GM18508 (cell line): ENCODE data around the gene OLIG2.

ENCODE experiments used
- ATAC-seq: cut with Tn5 transposase; IDR thresholded peaks from one replicate; pipeline ENCODE4 v1.9.1; 2021; ENCODE audit warnings: moderate number of reproducible peaks; ENCODE audit not compliant: insufficient read depth, unreplicated experiment

Gene OLIG2

GRCh38 chr21:33019516-33019884 lies 6.2 kb upstream of the OLIG2 start:
- no peak for ATAC-seq

DNA sequence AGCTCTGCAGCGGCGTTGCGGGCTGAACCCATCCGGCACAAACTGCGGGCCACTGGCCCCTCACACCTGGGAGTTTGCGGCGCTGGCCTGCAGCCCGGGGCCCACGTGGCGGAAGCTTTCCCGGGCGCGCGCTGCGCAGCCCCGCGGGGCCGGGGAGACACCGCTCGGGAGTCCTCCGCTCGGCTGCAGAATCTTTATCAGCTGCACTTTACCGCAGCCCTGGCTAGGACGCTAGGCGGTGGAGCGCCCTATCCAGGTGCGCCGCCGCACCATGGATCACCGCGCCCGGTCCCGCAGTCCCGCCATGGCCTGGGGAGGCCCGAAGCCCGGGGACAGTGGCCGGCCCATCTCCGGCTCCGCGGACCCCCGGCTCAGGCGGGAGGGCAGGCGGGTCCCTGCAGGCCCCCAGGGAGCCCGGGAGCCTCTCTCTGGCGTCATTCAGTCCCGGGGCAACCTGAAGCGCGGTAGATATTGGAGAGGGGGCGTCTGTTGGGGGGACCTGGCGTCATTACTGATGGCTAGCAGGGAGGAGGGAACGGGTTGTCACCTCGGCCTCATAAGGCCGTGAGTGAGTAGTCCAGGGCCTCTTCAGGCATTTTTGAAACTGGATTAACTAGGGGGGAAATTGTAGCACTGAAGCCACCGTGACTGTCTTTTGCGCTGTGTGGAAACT lies 5.7 kb upstream of the OLIG2 start:
- ATAC-seq, result no peak

DNA sequence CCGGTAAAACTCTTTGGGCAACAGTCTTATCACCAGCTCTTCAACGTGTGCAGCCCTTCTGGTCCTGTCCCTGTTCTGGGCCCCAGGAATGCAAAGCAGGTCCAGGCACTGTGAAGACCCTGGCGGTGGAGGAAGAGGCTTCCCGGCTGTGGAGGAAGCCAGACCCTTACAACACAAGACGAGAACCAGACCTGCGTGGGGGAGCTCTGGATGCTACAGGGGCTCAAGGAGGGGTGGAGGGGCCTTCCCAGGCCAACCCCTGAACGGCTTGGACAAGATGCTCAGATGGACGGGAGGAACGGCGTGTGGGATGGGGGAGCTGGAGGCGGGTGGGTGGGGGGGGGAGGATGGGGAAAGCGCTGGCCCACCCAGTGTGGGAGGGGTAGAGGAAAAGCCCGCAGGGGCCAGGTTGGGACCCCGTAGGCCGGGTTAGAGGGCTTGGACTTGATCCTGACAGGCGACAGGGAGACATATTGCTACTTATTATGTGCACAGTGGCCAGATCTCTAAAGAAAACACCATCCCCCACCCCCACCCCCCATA lies 5.1 kb upstream of the OLIG2 start:
- no peak for ATAC-seq

DNA sequence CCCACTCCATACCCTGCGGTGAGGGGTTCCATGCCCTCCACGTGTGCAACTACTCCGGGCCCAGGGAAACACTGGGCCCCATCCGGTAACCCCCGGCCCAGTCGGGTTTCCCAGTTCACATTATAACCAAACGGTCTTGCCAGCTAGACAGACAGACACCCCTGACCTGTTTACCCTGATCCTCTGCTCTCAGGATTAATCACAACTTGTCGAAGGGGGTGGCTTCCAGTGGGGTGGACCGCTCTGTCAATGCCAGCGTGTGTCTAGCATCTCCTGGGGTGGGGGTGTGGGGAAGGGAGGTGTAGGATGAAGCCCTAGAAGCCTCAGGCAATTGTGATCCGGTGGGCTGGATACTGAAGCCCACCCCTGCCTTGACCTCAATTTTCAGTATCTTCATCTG lies 4.6 kb upstream of the OLIG2 start:
- ATAC-seq, result no peak

GRCh38 chr21:33021667-33022066 lies 4.1 kb upstream of the OLIG2 start:
- ATAC-seq, result no peak

DNA sequence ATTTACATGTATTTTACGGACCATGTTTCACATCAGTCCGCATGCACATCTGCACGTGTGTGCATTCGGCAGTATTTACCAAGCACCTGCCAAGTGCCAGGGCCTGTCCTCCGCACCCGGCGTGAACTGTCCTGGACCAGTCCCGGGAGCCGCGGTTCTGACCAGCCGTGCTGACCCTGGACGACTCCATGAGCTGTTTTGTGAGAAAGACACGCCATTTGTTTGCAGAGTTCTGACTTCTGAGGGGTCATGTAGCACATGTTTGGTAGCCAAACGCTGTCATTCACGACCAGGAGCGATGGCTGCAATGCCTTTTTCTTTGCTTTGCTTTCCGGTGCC lies 3.3 kb upstream of the OLIG2 start:
- ATAC-seq, result no peak

- ATAC-seq, result no peak
These were observed 2.7 kb upstream of the OLIG2 start for GRCh38 chr21:33022828-33023573.

GRCh38 chr21:33023574-33024200 lies 2.0 kb upstream of the OLIG2 start:
- ATAC-seq, result no peak

GRCh38 chr21:33024201-33025103 lies 1.3 kb upstream of the OLIG2 start:
- no peak for ATAC-seq

GRCh38 chr21:33025106-33025488 lies 638 bp upstream of the OLIG2 start:
- ATAC-seq, result no peak

DNA sequence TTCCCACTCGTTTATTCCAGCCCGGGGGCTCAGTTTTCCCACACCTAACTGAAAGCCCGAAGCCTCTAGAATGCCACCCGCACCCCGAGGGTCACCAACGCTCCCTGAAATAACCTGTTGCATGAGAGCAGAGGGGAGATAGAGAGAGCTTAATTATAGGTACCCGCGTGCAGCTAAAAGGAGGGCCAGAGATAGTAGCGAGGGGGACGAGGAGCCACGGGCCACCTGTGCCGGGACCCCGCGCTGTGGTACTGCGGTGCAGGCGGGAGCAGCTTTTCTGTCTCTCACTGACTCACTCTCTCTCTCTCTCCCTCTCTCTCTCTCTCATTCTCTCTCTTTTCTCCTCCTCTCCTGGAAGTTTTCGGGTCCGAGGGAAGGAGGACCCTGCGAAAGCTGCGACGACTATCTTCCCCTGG lies 716 bp downstream of the OLIG2 start:
- ATAC-seq, result no peak

DNA sequence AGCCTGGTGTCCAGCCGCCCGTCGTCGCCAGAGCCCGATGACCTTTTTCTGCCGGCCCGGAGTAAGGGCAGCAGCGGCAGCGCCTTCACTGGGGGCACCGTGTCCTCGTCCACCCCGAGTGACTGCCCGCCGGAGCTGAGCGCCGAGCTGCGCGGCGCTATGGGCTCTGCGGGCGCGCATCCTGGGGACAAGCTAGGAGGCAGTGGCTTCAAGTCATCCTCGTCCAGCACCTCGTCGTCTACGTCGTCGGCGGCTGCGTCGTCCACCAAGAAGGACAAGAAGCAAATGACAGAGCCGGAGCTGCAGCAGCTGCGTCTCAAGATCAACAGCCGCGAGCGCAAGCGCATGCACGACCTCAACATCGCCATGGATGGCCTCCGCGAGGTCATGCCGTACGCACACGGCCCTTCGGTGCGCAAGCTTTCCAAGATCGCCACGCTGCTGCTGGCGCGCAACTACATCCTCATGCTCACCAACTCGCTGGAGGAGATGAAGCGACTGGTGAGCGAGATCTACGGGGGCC lies 1.2 kb downstream of the OLIG2 start:
- no peak for ATAC-seq

- no peak for ATAC-seq
These were observed 1.9 kb downstream of the OLIG2 start for GRCh38 chr21:33027401-33028286.

DNA sequence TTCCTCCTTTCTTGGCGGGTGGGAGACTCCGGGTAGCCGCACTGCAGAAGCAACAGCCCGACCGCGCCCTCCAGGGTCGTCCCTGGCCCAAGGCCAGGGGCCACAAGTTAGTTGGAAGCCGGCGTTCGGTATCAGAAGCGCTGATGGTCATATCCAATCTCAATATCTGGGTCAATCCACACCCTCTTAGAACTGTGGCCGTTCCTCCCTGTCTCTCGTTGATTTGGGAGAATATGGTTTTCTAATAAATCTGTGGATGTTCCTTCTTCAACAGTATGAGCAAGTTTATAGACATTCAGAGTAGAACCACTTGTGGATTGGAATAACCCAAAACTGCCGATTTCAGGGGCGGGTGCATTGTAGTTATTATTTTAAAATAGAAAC lies 2.5 kb downstream of the OLIG2 start:
- no peak for ATAC-seq

- ATAC-seq, result no peak
These were observed 3.1 kb downstream of the OLIG2 start for GRCh38 chr21:33028773-33029384.

DNA sequence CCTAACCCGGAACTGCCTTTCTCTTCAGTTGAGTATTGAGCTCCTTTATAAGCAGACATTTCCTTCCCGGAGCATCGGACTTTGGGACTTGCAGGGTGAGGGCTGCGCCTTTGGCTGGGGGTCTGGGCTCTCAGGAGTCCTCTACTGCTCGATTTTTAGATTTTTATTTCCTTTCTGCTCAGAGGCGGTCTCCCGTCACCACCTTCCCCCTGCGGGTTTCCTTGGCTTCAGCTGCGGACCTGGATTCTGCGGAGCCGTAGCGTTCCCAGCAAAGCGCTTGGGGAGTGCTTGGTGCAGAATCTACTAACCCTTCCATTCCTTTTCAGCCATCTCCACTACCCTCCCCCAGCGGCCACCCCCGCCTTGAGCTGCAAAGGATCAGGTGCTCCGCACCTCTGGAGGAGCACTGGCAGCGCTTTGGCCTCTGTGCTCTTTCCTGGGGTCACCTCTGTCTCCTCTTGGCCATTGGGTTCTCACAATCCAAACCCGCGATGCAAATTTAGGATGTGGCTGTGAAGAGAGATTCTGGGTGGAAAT lies 3.7 kb downstream of the OLIG2 start:
- ATAC-seq, result no peak

DNA sequence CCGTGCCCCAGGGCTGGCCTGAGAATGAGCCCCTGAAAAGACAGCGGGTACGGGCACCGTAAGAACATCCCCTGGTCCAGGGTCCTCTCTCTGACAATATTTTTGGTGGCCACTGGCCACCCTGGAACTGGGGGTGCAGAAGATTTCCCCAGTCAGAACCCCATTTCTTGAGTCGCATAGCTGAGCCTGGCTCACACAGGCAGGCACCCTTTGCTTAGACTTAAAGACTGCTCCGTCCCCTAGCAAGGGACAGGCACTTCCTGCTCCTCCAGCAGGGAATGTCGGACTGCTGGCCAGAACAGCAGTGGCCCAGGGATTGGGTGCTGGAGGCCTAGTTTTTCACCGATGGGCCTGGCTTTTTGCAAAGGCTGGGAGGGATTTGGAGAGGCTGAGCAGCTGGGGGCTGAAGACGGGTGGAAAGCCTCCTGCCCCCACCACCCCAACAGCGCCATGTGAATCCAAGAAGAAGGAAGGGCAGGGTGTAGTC lies 4.3 kb downstream of the OLIG2 start:
- no peak for ATAC-seq

DNA sequence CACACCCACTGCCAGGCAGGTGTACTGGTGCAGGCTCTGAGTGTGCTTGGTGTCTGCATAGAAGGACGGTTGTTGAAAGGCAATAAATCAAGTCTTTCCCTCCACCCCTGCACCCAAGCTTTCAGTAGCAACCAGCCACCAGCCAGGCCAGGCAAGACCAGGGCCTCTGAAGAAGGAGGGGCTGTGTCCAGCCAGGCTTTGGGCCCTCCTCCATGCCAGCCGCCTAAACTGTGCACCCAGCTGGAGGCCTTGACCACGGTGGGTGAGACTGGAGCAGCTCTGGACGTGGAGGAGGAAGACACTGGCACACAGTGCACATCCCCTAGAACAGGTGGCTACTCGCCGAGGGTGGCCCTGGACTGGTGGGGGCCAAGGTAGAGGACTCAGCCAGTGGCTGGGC lies 4.9 kb downstream of the OLIG2 start:
- no peak for ATAC-seq
